Neuron (in vitro differentiated cells): ENCODE data around the gene HRH1.
"Not testable (repeated sequence)": the region's sequence is repeated elsewhere in the genome, so short reads cannot be mapped to it uniquely, and the experiment has no call there.

Experiments used
- H2AFZ ChIP-seq: one replicate; pipeline ENCODE4 v1.6.1; 2013; ENCODE audit warnings: low read depth, mild to moderate bottlenecking, inconsistent platforms, low read length, moderate library complexity
- H3K27me3 ChIP-seq: one replicate; pipeline ENCODE4 v1.6.1; 2013; ENCODE audit warnings: low read length; ENCODE audit not compliant: insufficient read depth
- H3K36me3 ChIP-seq: one replicate; pipeline ENCODE4 v1.6.1; 2013; ENCODE audit warnings: low read length; ENCODE audit not compliant: insufficient read depth
- H3K4me1 ChIP-seq: one replicate; pipeline ENCODE4 v1.6.1; 2013; ENCODE audit warnings: low read length; ENCODE audit not compliant: insufficient read depth
- H3K4me3 ChIP-seq: 2 replicates; pipeline ENCODE4 v1.5.1; 2013; ENCODE audit warnings: mild to moderate bottlenecking, low read length, moderate library complexity
- H3K9me3 ChIP-seq: one replicate; pipeline ENCODE4 v1.6.1; 2013; ENCODE audit warnings: low read length

The HRH1 gene

DNA sequence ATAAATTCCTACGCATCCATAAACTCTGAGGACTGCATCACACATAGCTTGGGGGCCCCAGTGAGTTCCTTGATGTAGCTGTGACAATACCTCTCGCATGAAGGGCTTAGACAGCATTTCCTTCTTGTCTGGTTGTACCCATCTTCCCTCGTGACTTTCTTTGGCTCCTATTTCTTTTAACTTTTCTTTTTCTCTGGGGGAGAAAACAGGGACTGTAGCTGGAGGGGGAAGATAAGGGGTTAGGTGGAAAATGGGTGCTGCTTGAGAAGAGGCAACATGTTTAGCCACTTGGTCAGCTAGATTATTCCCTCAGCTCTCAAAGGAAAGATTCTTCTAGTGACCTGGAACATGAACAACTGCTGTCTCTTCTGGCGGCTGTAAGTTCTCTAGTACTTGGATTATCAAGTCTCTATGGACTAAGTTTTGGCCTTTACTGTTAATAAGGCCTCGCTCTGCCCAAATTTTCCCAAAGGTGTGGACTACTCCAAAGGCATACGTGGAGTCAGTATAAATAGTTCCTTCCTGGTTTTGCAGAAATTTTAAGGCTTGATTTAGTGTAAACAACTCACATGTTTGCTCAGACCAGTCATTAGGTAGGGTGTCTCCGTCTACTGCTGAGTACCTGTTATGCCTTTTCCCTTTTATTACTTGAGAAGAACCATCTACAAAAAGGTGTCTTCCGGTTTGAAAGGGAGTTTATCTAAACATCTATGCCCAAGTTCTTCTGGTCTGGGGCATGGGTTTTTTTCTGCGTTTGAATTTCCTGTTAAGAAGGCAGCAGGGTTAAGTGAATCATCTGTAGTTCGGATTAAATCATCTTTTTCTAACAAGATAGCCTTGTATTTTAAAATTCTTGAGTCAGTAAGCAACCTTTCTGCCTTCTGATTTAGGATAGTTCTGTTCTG is 96.9 kb downstream of the HRH1 start:
- Histone ChIP-seq H3K4me1 (no peaks in the 10 kb centered on the region), H2AFZ (no peak overlapping the region), H3K9me3 (peaks cover 4% of the 10 kb centered on the region), H3K27me3 (peaks cover 4% of the 10 kb centered on the region), H3K36me3 (no peaks in the 10 kb centered on the region), H3K4me3 (no peak overlapping the region)

DNA sequence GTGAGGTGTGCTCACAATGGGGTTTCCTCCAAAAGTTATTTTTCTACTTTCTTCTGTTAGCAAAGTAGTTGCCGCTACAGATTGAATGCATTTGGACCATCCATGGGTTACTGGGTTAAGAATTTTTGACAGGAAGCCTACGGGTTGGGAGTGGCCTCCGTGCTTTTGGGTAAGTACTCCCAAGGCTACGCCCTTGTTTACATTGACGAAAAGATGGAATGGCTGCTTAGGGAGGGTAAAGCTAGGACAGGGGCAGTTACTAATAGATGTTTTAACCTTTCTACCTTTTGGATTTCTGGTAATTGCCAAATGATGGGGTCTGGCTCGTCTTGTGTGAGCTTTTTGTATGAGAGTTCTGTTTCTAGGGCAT is 97.5 kb downstream of the HRH1 start:
- Histone ChIP-seq H3K4me3 (no peak overlapping the region), H3K27me3 (peaks cover 4% of the 10 kb centered on the region), H3K4me1 (no peaks in the 10 kb centered on the region), H3K9me3 (peaks cover 4% of the 10 kb centered on the region), H2AFZ (no peak overlapping the region), H3K36me3 (no peaks in the 10 kb centered on the region)

DNA sequence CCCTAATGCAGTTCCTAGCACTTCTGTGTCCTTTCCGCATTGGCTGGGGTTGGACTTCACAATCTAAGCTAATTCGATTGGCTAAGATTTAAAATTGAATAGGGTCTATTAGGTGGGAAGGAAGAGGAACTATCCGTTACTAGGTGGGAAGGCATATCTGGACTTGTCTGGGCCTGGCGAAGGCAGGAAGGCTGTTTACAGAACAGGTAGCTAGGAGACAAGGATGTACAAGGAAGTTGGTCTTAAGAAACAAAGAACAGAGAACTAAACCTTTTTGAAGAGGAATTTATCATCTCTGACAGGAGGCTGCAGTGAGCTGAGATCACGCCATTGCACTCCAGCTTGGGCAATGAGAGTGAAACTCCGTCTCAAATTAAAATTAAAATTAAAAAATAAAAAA is 100.6 kb downstream of the HRH1 start:
- no peaks in the 10 kb centered on the region for H3K36me3 ChIP-seq
- H3K4me1 ChIP-seq = no peaks in the 10 kb centered on the region
- H3K9me3 ChIP-seq = peaks cover 4% of the 10 kb centered on the region
- H2AFZ ChIP-seq = no peak overlapping the region
- H3K4me3 ChIP-seq = no peak overlapping the region
- peaks cover 4% of the 10 kb centered on the region for H3K27me3 ChIP-seq

- H3K36me3 ChIP-seq, H3K4me1 ChIP-seq, H3K9me3 ChIP-seq, H2AFZ ChIP-seq, H3K4me3 ChIP-seq, H3K27me3 ChIP-seq: not testable (repeated sequence)
Observed at GRCh38 chr3:11255537-11255936, 101.2 kb downstream of the HRH1 start.

DNA sequence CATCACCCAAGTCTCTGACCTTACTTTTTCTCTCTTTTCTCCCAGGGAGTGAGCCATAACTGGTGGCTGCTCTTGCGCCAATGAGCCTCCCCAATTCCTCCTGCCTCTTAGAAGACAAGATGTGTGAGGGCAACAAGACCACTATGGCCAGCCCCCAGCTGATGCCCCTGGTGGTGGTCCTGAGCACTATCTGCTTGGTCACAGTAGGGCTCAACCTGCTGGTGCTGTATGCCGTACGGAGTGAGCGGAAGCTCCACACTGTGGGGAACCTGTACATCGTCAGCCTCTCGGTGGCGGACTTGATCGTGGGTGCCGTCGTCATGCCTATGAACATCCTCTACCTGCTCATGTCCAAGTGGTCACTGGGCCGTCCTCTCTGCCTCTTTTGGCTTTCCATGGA is 104.7 kb downstream of the HRH1 start:
- Histone ChIP-seq H2AFZ (no peak overlapping the region), H3K36me3 (no peaks in the 10 kb centered on the region), H3K4me3 (no peak overlapping the region), H3K4me1 (no peaks in the 10 kb centered on the region), H3K27me3 (peaks cover 4% of the 10 kb centered on the region), H3K9me3 (peaks cover 4% of the 10 kb centered on the region)

GRCh38 chr3:11260460-11260859 is 106.2 kb downstream of the HRH1 start:
- Histone ChIP-seq H3K4me1 (no peaks in the 10 kb centered on the region), H3K4me3 (no peak overlapping the region), H3K27me3 (no peaks in the 10 kb centered on the region), H2AFZ (no peak overlapping the region), H3K9me3 (no peaks in the 10 kb centered on the region), H3K36me3 (no peaks in the 10 kb centered on the region)

DNA sequence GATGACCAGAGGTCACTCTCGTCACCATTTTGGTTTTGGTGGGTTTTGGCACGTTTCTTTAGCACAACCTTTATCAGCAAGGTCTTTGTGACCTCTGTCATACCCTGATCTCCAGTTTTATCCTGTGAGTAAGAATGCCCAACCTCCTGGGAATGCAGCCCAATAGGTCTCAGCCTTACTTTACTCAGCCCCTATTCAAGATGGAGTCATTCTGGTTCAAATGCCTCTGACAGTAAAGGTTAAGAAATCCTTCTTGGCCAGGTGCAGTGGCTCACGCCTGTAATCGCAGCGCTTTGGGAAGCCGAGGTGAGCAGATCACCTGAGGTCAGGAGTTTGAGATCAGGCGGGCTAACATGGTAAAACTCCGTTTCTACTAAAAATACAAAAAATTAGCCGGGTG is 114.7 kb downstream of the HRH1 start:
- Histone ChIP-seq H3K9me3 (no peaks in the 10 kb centered on the region), H3K27me3 (no peaks in the 10 kb centered on the region), H3K4me3 (no peak overlapping the region), H2AFZ (no peak overlapping the region), H3K4me1 (peaks cover 13% of the 10 kb centered on the region), H3K36me3 (no peaks in the 10 kb centered on the region)

GRCh38 chr3:11271986-11272904 is 118.0 kb downstream of the HRH1 start, which contains the start of gene ATG7:
Gene ATG7 (plus strand): TSS chr3:11272397. CDS start chr3:11298696, 26,299 bp downstream.
- Histone ChIP-seq H3K4me1 (peaks cover 13% of the 10 kb centered on the region), H3K27me3 (no peaks in the 10 kb centered on the region), H3K36me3 (no peaks in the 10 kb centered on the region), H2AFZ (peak within 1 kb of the TSS; percentile 62), H3K4me3 (peak within 1 kb of the TSS; percentile 86), H3K9me3 (no peaks in the 10 kb centered on the region)

GRCh38 chr3:11272906-11273574 is 118.7 kb downstream of the HRH1 start:
- Histone ChIP-seq H3K27me3 (no peaks in the 10 kb centered on the region), H3K4me3 (peak overlapping the region; percentile 86), H2AFZ (peak overlapping the region; percentile 62), H3K4me1 (peaks cover 13% of the 10 kb centered on the region), H3K36me3 (no peaks in the 10 kb centered on the region), H3K9me3 (no peaks in the 10 kb centered on the region)

GRCh38 chr3:11273891-11274291 is 119.6 kb downstream of the HRH1 start:
- H3K27me3 ChIP-seq = no peaks in the 10 kb centered on the region
- peaks cover 2% of the 10 kb centered on the region for H3K36me3 ChIP-seq
- H3K9me3 ChIP-seq = no peaks in the 10 kb centered on the region
- peaks cover 10% of the 10 kb centered on the region for H3K4me1 ChIP-seq
- H3K4me3 ChIP-seq = no peak overlapping the region
- no peak overlapping the region for H2AFZ ChIP-seq

- Histone ChIP-seq H3K4me1 (peaks cover 10% of the 10 kb centered on the region), H3K36me3 (peaks cover 2% of the 10 kb centered on the region), H2AFZ (no peak overlapping the region), H3K27me3 (no peaks in the 10 kb centered on the region), H3K9me3 (no peaks in the 10 kb centered on the region), H3K4me3 (no peak overlapping the region)
Observed at GRCh38 chr3:11274566-11275142, 120.4 kb downstream of the HRH1 start.

DNA sequence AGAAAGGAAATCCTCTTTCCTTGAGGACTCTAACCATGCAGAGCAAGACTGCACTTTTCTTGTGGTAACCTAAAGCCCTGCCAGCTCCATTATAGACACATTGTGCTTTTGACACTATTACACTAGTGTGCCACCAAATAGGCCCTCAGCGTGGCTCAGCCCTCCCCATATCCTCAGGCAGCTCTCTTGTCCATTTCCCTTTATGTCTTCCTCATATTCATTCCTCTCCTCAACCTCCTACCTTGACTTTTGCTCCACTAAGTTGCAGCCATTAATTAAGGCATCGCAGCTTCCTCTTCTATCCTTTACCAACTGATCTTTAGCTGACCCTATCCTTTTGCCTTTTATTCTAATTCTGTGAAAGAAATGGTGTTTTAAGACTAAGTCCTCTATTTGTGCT is 121.6 kb downstream of the HRH1 start:
- H3K4me3 ChIP-seq = no peak overlapping the region
- H3K27me3 ChIP-seq = no peaks in the 10 kb centered on the region
- no peak overlapping the region for H2AFZ ChIP-seq
- peaks cover 2% of the 10 kb centered on the region for H3K36me3 ChIP-seq
- H3K9me3 ChIP-seq = no peaks in the 10 kb centered on the region
- H3K4me1 ChIP-seq = peaks cover 10% of the 10 kb centered on the region
